Hematopoietic multipotent progenitor cell treated with erythropoietin and hydrocortisone succinate and interleukin-3 and kit ligand, for 15 days (in vitro differentiated cells): ENCODE measurements around the gene ZNF581.

Source experiments
- DNase-seq: peaks from one replicate; pipeline ENCODE4 v3.0.0-alpha.2; 2015; ENCODE audit warnings: low spot score

The ZNF581 gene

DNA sequence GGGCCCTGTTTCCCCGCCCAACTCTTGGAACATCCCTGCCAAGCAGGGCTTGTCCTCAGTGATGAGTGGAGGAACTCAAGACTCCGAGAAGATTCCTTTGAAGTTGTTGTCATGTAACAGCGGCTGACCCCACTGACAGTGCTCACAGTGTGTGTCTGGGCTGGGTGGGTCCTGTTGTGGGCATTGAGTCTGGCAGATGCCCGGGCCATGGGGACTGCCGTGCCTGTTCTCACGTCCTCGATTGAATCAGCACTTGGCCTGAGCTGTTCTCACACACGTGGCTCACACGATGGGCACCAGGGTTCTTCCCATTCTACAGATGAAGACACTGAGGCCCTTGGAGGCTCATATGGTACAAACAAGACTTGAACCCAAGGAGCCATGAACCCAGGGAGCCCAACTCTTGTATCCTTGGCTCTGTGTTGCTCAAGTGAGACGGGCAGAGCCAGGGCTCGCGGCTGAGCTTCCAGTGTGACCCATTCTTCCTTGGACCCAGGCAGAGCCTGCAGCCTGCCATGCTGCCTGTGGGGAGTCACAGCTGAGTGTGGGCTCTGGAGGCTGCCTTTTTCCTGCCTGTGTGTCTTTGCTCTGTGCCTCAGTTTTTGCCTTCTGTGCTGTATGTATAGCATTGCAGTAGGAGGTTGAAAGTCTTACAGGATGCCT lies 23.0 kb downstream of the ZNF581 start:
- no peak for DNase-seq

DNA sequence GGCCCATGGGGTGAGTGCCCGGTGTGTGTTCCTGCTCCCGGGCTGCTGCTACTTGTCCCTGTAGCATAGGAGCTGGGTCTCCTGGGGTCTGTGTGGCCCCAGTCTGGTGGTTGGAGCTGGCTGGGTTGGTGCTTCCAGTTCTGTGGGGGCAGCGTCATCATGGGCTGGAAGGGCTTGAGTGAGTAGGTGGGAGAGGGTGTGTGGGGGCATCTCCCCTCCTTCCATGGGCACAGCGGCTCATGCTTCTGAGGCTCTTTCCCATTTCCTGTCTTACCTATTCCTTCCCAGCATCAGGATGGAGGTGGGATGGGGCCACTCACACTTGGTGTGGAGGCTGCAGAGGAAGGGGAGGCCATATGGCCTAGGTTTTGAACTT lies 23.5 kb downstream of the ZNF581 start:
- no peak for DNase-seq

DNA sequence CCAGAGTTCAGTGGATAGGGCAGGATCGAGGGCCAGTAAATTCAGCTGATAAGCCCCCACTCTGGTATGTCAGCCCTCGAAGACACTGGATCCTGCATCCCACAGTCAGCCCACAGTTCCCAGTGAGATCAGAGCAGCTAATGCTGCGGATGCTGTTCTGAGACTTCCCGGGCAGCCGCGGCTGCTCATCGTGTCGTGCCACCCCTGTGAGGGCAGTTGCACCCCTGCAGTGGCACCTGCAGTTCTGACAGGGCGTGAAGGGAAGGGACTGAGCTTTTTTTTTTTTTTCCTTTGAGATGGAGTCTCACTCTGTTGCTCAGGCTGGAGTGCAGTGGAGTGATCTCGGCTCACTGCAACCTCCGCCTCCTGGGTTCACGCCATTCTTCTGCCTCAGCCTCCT lies 24.1 kb downstream of the ZNF581 start:
- no peak for DNase-seq

DNA sequence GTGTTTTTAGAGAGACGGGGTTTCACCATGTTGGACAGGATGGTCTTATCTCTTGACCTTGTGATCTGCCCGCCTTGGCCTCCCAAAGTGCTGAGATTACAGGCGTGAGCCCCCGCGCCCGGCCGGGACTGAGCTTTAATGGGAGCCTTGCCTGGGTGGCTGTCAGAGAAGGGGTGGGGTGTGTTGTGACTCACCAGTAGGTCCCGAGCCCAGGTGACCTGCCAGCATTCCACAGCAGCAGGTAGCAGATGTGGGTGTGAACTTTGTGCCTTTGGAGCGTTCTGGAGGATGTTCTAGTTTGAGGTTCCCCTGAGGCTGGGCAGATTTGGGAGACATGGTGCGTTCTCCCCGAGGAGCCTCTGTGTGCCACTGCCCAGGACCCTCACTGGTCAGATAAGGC lies 24.5 kb downstream of the ZNF581 start:
- no peak for DNase-seq

DNA sequence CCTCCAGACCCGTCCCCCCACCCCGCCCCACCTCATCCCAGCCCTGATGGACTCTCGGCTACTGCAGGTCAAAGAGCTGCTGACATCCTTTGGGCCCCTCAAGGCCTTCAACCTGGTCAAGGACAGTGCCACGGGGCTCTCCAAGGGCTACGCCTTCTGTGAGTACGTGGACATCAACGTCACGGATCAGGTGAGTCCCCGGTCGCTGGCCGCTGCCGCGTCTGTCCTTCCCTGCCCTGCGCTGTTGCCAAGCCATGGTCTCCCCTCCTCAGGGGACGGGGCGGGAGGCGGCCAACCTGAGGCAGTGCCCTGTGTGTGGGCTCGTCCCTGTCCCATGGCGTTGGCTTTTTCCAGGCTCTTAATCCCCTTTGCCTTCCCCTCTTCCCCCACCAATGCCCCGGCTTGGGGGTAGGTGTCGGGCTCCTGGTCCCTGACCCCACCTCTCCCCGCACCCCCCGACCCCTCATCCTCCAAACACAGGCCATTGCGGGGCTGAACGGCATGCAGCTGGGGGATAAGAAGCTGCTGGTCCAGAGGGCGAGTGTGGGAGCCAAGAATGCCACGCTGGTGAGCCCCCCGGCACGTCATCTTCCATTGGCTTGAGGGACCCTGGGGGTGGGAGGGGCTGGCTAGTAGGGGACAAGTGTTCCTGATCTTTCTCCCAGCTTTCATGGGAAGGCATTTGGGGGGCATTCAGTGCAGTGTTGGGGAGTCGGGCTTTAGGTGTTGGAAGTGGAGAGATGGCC lies 25.3 kb downstream of the ZNF581 start:
- no peak for DNase-seq

DNA sequence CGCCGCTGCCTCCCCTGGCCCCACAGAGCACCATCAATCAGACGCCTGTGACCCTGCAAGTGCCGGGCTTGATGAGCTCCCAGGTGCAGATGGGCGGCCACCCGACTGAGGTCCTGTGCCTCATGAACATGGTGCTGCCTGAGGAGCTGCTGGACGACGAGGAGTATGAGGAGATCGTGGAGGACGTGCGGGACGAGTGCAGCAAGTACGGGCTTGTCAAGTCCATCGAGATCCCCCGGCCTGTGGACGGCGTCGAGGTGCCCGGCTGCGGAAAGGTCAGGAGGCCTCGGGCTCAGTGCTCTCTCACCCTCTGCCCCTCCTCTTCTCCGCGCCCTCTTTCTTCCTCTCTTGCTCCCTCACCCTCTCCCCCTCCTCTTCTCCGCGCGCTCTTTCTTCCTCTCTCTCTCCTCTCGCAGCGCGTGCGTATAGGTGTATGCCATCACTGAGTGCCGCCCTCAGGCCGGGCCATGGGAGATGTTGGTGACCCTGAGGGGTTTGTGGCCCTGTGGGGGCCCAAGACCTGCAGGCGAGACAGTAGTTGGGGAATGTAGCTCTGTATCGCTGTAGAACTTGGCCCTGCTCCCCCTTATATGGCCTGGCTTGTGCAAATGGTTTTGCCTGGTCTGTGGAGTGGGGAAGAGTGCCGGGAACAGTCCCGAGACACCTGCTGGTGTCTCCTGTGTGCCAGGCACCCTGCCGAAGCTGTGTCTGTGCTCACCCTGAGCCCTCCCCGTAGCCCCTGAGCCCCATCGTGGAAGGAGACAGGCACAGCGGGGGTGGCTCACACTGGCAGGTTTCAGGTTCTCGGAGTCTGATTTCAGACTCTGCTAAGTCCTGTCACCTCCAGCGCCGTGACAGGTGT lies 26.2 kb downstream of the ZNF581 start:
- DNase-seq, result no peak

DNA sequence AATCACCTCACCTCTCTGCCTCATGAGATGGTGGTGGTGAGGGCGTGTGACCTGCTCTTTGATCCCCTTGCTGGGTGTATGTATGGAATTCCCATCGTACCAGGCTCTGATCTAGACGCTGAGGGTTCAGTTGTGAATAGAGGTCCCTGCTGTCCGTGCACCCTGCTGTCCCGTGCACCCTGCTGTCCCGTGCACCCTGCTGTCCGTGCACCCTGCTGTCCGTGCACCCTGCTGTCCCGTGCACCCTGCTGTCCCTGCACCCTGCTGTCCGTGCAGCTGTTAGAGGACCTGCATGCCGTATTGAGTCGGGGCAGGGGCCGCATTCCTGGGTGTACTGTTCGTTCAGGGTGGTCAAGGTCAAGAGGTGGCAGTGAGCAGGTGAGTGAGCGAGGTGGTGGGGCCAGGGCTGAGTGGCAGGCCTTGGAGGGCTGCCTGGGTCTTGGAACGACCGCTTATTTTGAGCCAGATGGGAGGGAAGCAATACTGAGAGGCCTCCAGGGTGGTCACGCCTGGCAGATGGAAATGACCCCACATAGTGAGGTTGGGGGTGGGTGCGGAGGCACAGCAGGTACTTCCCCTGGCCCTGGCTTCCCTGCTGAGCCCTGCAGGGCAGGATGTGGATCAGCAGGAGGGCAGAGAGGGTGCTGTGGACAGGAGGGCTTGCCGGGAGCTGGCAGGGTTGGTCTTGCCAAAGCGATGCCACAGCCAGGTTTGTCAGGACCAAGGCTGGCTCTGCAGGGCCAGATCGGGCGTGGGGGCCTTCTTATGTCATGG lies 27.0 kb downstream of the ZNF581 start:
- DNase-seq, result no peak

DNA sequence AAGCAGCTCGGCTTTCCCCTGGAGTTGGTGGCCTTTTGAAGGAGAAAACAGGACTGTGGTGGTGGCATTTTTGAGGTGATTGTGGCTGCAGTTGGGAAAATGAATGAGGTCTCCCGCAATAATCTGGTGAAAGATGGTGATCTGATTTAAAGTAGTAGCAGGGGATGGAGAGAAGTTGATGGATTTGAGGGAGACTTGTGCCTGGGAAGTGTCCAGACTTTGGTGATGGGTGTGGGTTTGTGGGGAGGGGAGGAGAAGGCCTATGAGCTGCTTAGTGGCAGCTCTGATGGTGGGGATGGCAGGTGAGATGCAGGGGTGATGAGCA lies 27.6 kb downstream of the ZNF581 start:
- DNase-seq, result no peak

DNA sequence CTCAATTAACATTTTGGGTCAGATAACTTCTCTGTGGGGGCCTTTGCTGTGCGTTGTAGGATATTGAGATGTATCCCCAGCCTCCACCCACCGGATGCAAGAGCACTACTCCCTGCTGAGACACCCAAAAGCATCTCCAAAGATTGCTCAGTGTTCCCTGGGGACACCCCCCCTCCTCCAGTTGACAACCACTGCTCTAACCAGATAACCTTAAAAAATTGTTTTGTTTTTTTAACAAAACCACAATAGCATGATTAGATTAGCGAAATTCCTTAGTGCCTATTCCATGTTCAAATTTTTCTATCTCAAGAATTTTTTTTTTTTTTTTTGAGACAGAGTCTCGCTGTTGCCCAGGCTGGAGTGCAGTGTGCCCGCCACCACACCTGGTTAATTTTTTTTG lies 29.0 kb downstream of the ZNF581 start:
- DNase-seq, result no peak

DNA sequence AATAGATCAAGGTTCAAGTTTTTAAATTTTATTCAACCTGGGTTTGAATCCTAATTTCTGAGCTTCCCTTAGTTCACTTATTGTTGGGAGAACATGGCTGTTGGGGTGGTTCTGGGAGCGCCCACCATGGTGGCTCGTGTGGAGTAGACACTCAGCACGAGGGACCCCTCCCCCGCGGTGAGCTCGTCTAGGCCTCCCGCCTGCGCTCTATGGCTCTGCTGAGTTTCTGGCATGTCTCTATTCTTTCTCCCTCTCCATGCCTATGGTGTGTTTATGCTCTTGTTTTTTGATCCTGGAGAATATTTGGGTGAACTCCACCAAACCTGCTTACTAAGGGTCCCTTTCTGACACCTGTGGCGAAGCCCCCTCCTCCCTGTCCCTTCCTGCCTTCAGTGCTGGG lies 30.0 kb downstream of the ZNF581 start:
- no peak for DNase-seq

DNA sequence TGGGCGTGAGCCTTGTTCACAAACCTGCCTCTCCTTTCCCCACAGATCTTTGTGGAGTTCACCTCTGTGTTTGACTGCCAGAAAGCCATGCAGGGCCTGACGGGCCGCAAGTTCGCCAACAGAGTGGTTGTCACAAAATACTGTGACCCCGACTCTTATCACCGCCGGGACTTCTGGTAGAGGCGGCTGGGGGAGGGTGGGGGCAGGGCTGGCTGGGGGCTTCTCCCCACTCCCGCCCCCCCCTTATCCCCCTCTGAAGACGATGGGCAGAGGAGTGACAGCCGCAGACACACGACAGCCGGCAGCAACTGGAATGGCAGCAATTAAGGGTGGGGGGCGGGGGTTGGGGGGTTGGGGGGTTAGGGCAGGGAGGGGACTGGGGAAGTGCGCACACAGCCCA lies 30.4 kb downstream of the ZNF581 start:
- no peak for DNase-seq

DNA sequence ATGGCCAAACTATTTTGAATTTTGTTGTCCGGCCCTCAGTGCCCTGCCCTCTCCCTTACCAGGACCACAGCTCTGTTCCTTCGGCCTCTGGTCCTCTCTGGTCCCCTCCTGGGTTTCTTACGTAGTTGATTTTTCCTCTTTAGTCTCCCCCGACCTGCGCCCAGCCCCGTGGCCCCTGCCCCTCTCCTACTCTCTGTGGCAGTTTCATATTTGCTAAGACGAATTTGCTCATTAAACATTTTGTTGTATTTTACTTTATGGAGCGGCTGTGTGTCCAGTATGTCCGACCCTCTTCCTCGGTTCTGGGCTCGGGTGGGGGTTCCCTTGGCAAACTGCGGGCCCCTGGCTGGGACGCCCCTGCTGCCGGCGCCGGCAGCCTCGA lies 31.0 kb downstream of the ZNF581 start:
- no peak for DNase-seq

DNA sequence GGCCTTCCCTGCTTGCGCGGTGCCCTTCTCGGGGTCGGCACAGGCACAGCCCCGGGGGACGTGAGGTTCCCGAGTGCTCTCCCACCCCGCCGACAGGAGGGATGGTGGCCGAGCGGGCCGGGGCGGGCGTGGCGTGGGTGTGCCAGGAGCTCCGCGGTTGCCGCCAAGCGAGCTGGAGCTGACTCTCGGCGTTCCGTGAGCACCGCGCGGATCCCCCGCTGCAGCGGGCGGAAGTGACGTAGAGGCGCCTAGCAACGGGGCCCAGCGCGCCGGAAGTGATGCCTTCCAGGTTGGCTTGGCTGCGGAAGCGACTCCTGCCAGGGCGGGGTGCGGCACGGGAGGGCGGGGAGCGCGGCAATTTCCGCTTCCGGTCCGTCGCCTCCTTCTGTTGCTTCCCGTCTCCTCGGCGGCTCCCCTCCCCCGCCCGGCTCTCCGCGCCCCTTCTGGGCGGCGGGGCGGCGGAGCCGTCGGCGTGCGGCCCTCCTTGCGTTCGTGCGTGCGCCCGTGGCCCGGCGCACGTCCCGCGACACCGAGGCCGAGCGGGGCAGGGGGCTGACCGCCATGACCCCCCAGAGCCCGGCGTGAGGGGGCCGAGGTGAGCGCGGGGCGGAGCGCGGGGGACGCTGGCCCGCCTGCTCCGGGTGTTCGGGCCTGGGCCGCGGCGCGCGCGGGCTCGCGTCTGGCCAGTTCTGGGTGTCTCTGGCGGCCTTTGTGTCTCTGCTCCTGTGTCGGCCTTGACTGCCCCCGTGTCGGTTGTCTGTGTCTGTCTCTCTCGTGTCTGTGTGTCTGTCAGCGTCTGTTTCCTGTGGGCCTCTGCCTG lies 31.6 kb downstream of the ZNF581 start, which contains the start of gene EPN1:
Gene EPN1, plus strand, starts transcription at position 386 of the 820 bp plus-strand sequence. CDS start 3,402 bp downstream, outside the sequence.
- DNase-seq, result peak; percentile 96

DNA sequence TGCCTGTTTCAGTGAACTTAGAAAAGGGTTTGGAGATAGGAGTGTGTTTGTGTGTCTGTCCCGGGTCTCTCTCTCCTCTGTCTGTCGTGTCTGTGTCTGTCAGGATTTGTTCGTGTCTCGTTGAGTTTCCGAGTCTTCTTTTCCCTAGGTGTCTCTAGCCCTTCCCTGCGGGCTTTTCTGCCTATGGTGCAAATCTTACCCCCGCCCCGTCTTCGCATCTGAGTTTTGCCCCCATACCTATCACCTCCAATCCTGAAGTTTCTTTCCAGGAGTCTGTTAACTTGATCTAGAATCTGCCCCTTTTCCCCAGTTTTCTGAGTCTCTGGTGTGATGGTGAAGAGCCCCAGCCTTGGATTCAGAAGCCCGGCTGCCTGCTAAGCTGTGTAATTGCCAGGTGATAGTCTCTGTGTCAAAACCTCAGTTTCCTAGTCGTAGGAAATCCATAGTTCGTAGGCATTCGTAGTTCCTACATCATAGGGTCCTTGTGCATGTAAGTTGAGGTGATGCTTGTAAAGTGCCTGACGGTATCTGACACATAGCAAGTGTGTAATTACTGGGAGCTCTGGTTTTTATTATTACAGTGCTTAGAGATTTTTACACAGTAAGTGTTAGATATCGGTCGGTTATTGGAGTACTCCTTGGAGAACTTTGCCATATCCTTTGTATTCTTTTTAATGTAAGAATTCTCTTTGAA lies 32.4 kb downstream of the ZNF581 start:
- DNase-seq, result no peak

DNA sequence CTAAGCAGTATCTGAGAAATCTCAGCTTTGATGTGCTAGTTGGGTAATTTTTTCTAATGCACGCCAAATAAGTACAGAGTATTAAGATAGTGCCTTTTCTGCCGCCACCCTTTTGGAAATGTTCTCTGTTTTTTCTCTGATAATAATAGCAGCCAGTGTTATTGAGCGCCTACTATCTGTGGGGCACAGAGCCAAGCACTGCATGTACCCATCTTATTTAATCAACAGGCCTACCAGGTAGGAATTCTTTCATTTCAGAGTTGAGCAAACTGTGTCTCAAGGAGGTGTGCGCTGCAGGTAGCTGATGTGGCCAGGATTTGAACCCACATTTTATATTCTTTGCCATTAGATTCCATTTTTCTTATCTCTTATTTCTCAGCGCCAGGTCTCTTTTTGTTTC lies 32.9 kb downstream of the ZNF581 start:
- DNase-seq, result peak; percentile 58

DNA sequence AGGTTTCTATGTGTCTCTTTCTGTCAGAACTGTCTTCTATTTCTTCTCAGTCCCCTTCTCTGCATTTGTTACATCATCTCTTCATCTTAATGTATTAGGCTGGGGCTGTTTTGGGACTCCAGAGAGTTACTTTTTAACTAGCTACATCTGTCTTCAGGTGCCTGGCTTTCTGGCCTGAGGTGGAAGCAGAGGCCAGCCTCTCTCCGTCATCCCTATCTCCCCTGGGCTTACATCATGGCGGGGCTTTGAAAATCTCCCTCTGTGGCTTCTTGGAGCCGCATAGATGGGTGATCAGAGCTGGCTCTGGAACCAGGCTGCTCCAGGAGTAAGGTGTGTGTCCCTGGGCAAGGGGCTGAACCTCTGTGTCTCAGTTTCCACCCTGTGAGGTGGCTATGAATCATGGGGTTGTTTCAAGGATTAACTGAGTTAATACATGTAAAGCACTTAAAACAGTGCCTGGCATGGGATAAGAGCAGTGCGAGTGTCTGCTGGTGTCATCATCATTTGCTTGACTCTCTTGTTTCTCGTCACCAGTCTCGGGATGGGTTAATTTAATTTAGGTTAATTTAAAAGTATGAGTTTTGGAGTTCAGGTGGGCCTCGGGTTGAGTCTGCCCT lies 33.5 kb downstream of the ZNF581 start:
- no peak for DNase-seq

DNA sequence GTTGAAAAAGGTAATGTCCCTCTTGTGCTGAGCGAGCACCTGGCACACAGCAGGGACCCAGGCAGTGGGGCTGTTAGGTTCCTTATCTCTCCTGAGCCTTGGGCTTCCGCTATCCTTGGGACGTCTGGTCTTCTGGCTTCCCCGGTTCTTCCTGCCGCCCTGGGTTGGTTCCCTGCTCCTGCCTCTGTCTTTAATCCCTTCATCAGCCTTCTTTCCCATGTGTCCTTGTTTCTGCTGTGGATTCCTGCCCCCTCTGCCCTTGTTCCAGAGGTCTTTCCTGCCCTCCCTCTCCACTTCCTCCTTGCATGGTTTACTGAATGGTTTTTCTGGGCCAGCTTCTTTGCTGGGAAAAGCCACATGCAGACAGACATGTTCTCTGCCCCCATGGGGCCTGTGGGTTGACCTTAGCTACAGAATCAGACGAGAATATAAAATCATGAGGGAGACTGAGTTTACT lies 34.2 kb downstream of the ZNF581 start:
- no peak for DNase-seq

DNA sequence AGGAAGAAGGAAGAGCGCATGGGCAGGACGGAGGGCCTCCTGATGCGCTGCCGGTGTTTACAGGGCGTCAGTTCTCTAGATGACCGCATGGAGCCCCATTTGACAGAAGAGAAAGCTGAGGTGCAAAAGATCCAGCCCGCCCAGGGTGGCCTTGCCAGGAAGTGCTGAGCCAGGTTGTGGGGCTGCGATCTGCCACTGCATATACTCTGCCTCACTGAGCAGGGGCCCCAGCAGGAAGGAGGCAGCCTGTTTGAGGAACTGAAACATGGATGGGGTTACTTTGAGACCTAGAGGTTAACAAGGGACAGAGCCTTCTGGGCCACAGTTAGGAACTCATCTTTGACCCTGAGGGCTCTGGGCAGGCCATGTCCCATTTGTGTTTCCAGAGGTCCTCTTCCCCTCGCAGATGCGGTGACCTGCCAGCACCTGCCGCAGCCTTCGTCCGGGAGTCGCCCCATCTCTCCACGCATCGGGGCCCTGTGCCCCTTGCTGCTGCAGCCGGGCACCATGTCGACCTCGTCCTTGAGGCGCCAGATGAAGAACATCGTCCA lies 34.7 kb downstream of the ZNF581 start:
- no peak for DNase-seq

DNA sequence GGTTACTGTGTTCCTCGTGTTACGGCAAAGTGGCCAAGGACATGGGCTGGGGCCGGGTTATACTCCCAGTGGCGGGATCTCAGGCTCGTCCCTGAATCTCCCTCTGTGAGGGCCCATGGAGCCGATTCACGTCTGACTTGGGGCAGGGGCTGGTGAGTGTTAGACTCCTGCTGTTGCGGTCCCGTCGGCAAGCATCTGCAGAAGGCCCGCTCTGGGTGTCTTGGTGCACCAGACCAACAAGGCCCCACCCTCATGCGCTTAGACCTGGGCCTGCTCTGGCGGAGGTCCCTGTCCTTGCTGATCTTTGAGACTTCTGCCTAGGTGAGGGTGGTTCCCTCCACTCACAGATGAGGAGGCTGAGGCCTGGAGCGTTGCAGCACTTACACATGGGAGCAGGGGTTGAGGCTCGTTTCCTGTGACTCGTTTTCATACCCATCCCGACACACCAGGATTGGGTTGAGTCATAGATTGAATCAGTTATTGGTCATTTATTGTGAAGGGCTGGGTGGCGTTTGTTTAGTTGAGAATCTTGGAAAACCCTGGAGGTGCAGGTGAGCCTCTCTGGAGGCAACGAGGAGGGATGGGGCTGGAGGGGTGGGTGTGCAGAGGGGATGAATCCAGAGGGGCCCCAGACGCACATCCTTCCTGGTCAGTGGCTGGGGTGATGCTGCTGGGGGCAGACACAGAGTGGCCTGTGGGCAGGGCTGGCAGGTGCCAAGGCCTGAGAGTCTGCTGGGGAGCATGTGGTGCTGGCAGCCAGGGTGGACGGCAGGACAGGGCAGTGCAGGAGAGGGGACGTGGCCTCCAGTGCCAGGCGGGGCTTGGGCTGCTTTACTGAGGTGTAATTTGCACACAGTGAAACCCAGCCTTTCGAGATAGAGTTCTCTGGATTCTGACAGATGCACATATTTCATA lies 36.2 kb downstream of the ZNF581 start:
- no peak for DNase-seq
